Measurements from ENCODE around the gene RFC1.
A peak's percentile ranks its signal among the peaks of the same experiment; 100 is the strongest.

The RFC1 gene

GRCh38 chr4:39255266-39255665 is 110.9 kb downstream of the RFC1 start:
- FAIRE-seq (peak; percentile 66), DNase-seq (ENCODE audit: low spot score) (peak; percentile 48)

- DNase-seq (ENCODE audit: low spot score): no peak
- FAIRE-seq: no peak
Measured at GRCh38 chr4:39243462-39243861, 122.7 kb downstream of the RFC1 start.

All from RCC 7860 (cell line).